OCI-LY1 (cell line): ENCODE data around the gene FGD1.

Experiments
- H2AFZ ChIP-seq: fragments of 200-600 bp; sonication (generic), shearing (Covaris generic); 2 replicates; pipeline ENCODE4 v1.6.0; 2014; ENCODE audit warnings: antibody characterized with exemption, mild to moderate bottlenecking, low read length
- H3F3A ChIP-seq: fragments of 200-600 bp; sonication (generic), shearing (Covaris generic); 2 replicates; pipeline ENCODE4 v1.6.0; 2014; ENCODE audit warnings: mild to moderate bottlenecking, antibody characterized with exemption, low read length, moderate library complexity; ENCODE audit not compliant: insufficient read depth
- H3K27ac ChIP-seq: fragments of 200-600 bp; sonication (generic); 2 replicates; pipeline ENCODE4 v1.5.1; 2014; ENCODE audit warnings: low read length, mixed run types, mild to moderate bottlenecking, low read depth; ENCODE audit not compliant: poor library complexity, severe bottlenecking
- H3K27me3 ChIP-seq: fragments of 200-600 bp; sonication (generic); 2 replicates; pipeline ENCODE4 v1.6.0; 2014; ENCODE audit warnings: antibody characterized with exemption, mild to moderate bottlenecking, low read length, moderate library complexity; ENCODE audit not compliant: insufficient read depth
- H3K36me3 ChIP-seq: fragments of 200-600 bp; sonication (generic); 2 replicates; pipeline ENCODE4 v1.6.1; 2014; ENCODE audit warnings: mild to moderate bottlenecking, antibody characterized with exemption, low read length, moderate library complexity, mixed read lengths; ENCODE audit not compliant: insufficient read depth
- H3K4me1 ChIP-seq: fragments of 200-600 bp; sonication (generic); 2 replicates; pipeline ENCODE4 v1.5.1; 2014; ENCODE audit warnings: mild to moderate bottlenecking, low read length, moderate library complexity; ENCODE audit not compliant: insufficient read depth, severe bottlenecking
- H3K4me2 ChIP-seq: fragments of 200-600 bp; sonication (generic), shearing (Covaris generic); 2 replicates; pipeline ENCODE4 v1.6.1; 2014; ENCODE audit warnings: low read length
- H3K4me3 ChIP-seq: fragments of 200-600 bp; sonication (generic); 2 replicates; pipeline ENCODE4 v1.5.1; 2014; ENCODE audit warnings: low read length, low read depth, mild to moderate bottlenecking, mixed read lengths; ENCODE audit not compliant: poor library complexity, severe bottlenecking
- H3K79me2 ChIP-seq: fragments of 200-600 bp; shearing (Covaris generic); 2 replicates; pipeline ENCODE4 v1.6.1; 2016; ENCODE audit warnings: mixed run types, low read length, mixed read lengths; ENCODE audit not compliant: insufficient read depth
- H3K9ac ChIP-seq: fragments of 200-600 bp; sonication (generic), shearing (Covaris generic); 2 replicates; pipeline ENCODE4 v1.6.1; 2014; ENCODE audit warnings: mild to moderate bottlenecking, low read length, mixed read lengths
- H3K9me2 ChIP-seq: fragments of 200-600 bp; sonication (generic), shearing (Covaris generic); 2 replicates; pipeline ENCODE4 v1.6.1; 2014; ENCODE audit warnings: low read depth, mild to moderate bottlenecking, low read length, mixed read lengths
- H3K9me3 ChIP-seq: fragments of 200-600 bp; shearing (Covaris generic); 2 replicates; pipeline ENCODE4 v1.6.1; 2014; ENCODE audit warnings: low read length, mixed read lengths
- H4K20me1 ChIP-seq: fragments of 200-600 bp; sonication (generic), shearing (Covaris generic); 2 replicates; pipeline ENCODE4 v1.6.0; 2016; ENCODE audit warnings: mild to moderate bottlenecking, low read length; ENCODE audit not compliant: insufficient read depth
- EZH2 ChIP-seq: fragments of 200-600 bp; sonication (generic), shearing (Covaris generic); IDR thresholded peaks from 2 replicates; pipeline ENCODE4 v1.8.0; 2017; ENCODE audit warnings: borderline replicate concordance, mixed run types, mild to moderate bottlenecking, antibody characterized with exemption, low read length, moderate library complexity, mixed read lengths
- TF ChIP-seq, protein P1 (sequence below): fragments of 200-600 bp; sonication (generic), shearing (Covaris generic); IDR thresholded peaks from 2 replicates; pipeline ENCODE4 v1.5.1; 2017; ENCODE audit warnings: mild to moderate bottlenecking, antibody characterized with exemption, low read length, moderate library complexity, mixed read lengths

The FGD1 gene

DNA sequence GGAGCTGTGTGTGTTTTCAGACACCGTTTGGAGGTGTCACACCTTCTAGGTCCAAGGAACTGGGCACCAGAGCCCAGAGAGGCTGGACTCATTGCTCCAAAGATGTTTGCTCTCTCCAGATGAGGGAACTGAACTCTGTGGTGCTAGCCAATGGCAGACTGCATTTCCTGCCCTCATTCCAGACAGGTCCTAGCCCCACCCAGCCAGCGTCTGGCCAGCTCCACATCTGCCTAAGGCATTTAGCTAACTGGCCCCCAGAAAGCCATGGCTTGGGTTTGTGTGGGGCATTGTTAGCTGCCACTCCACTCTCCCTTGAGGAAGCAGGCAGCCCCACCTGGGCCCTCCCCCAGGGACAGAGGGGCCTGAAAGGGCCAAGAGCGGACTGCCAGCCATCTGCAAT, 11.4 kb downstream of the FGD1 start:
- Histone ChIP-seq H3K9me2 (no peaks in the 10 kb centered on the region), H2AFZ (no peak overlapping the region), H3K79me2 (no peaks in the 10 kb centered on the region), H3K9me3 (no peaks in the 10 kb centered on the region), H3K27ac (no peak overlapping the region), H3K36me3 (no peaks in the 10 kb centered on the region), H3K4me1 (peaks cover 9% of the 10 kb centered on the region), H3K27me3 (no peaks in the 10 kb centered on the region), H3K4me3 (no peak overlapping the region), H4K20me1 (no peaks in the 10 kb centered on the region), H3K4me2 (no peak overlapping the region), H3K9ac (no peak overlapping the region), H3F3A (no peaks in the 10 kb centered on the region)
- TF ChIP-seq, protein P1, sequence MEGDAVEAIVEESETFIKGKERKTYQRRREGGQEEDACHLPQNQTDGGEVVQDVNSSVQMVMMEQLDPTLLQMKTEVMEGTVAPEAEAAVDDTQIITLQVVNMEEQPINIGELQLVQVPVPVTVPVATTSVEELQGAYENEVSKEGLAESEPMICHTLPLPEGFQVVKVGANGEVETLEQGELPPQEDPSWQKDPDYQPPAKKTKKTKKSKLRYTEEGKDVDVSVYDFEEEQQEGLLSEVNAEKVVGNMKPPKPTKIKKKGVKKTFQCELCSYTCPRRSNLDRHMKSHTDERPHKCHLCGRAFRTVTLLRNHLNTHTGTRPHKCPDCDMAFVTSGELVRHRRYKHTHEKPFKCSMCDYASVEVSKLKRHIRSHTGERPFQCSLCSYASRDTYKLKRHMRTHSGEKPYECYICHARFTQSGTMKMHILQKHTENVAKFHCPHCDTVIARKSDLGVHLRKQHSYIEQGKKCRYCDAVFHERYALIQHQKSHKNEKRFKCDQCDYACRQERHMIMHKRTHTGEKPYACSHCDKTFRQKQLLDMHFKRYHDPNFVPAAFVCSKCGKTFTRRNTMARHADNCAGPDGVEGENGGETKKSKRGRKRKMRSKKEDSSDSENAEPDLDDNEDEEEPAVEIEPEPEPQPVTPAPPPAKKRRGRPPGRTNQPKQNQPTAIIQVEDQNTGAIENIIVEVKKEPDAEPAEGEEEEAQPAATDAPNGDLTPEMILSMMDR: no peak
- no peak for TF ChIP-seq EZH2

DNA sequence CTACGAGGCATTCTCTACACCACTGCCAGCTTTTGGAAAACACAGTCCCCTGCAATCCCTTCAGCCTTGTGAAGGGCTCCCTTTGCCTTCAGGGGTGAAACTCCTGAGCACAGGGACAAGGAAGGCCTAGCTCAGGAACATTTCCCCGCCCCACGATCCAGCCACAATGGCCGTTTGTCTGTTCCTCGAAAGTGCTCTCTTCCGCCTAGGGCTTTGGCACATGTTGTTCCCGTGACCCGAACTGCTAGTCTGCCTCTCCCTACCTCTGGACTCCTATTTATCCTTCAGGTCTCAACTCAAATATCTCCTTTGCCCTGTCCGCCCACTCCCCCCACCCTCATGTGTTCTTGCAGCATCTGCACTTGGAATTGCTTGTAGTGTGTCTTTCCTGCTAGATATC, 12.1 kb downstream of the FGD1 start:
- H3K4me1 ChIP-seq: peaks cover 16% of the 10 kb centered on the region
- no peaks in the 10 kb centered on the region for H3K9me2 ChIP-seq
- no peak overlapping the region for H3K27ac ChIP-seq
- no peak overlapping the region for H3K9ac ChIP-seq
- H4K20me1 ChIP-seq: no peaks in the 10 kb centered on the region
- H3K27me3 ChIP-seq: no peaks in the 10 kb centered on the region
- no peaks in the 10 kb centered on the region for H3K36me3 ChIP-seq
- no peaks in the 10 kb centered on the region for H3F3A ChIP-seq
- H3K9me3 ChIP-seq: no peaks in the 10 kb centered on the region
- no peak for TF ChIP-seq EZH2
- TF ChIP-seq, protein P1: no peak
- no peaks in the 10 kb centered on the region for H3K79me2 ChIP-seq
- H2AFZ ChIP-seq: no peak overlapping the region
- H3K4me2 ChIP-seq: no peak overlapping the region
- H3K4me3 ChIP-seq: no peak overlapping the region

DNA sequence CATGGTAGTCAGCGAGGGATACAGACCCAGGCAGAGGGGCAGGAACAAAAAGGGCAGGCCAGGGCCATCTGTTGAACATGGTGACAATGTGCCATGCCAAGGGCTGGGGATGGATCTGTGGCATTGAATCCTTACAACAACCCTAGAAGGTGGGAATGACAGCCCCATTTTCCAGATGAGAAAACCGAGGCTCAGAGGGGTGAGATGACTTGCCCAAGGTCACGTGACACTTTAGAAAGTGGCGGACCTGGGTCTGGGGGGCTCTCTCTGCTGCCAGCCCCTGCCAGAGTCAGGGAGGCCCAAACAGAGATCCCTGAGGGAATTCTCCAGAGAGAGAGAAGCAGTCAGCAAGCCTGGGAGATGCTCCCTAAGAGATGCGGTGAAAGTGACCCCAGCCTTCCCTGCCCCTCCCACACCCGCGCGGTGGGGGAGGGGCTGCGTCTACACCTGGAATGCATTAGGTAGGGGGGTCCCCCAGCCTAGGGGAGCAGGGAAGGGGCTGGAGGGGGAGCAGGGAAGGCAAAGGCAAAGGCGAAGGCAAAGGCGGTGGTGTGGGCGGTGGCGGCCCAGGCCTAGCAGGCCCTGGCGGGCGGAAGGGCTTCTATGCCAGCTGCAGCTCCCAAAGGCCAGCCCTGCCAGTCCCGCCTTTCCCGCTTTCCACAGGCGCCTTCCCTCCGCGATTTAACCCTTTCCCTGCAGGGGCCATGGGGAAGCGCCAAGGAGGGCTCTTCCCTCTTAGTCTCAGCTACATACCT, 13.0 kb downstream of the FGD1 start:
- Histone ChIP-seq H3K27ac (no peak overlapping the region), H3K9me3 (no peaks in the 10 kb centered on the region), H3K4me1 (peaks cover 19% of the 10 kb centered on the region), H3K36me3 (no peaks in the 10 kb centered on the region), H2AFZ (no peak overlapping the region), H3K79me2 (no peaks in the 10 kb centered on the region), H4K20me1 (no peaks in the 10 kb centered on the region), H3K4me3 (no peak overlapping the region), H3K9me2 (no peaks in the 10 kb centered on the region), H3K27me3 (no peaks in the 10 kb centered on the region), H3K9ac (no peak overlapping the region), H3K4me2 (no peak overlapping the region), H3F3A (no peaks in the 10 kb centered on the region)
- TF ChIP-seq, protein P1: no peak
- TF ChIP-seq EZH2: no peak
